GM19025 (cell line): ENCODE results near the gene ACTL7B.
"Not testable (repeated sequence)": the region's sequence is repeated elsewhere in the genome, so short reads cannot be mapped to it uniquely, and the experiment has no call there.

Source experiments
- ATAC-seq: cut with Tn5 transposase; IDR thresholded peaks from one replicate; pipeline ENCODE4 v1.9.1; 2021; ENCODE audit warnings: mild to moderate bottlenecking, low read depth, moderate library complexity; ENCODE audit not compliant: unreplicated experiment

ACTL7B gene

GRCh38 chr9:108855888-108856287, at the start of gene ACTL7B:
Gene ACTL7B (minus strand): TSS chr9:108855986. CDS start chr9:108855930, 56 bp downstream.
- no peak for ATAC-seq

- no peak for ATAC-seq
Measured at GRCh38 chr9:108905494-108905893, 49.7 kb upstream of the ACTL7B start.

GRCh38 chr9:108904161-108904560, 48.4 kb upstream of the ACTL7B start:
- ATAC-seq = no peak

- no peak for ATAC-seq
Measured at GRCh38 chr9:108903420-108904103, 47.8 kb upstream of the ACTL7B start.

- ATAC-seq = no peak
Measured at GRCh38 chr9:108900176-108900575, 44.4 kb upstream of the ACTL7B start.

- ATAC-seq = not testable (repeated sequence)
Measured at GRCh38 chr9:108899023-108899695, 43.4 kb upstream of the ACTL7B start.

GRCh38 chr9:108897324-108898096, 41.7 kb upstream of the ACTL7B start:
- no peak for ATAC-seq

- ATAC-seq = no peak
Measured at GRCh38 chr9:108894225-108894997, 38.6 kb upstream of the ACTL7B start.

GRCh38 chr9:108889649-108890067, 33.9 kb upstream of the ACTL7B start:
- no peak for ATAC-seq

GRCh38 chr9:108886594-108887271, 30.9 kb upstream of the ACTL7B start:
- ATAC-seq = not testable (repeated sequence)

- peak; percentile 98 for ATAC-seq
Measured at GRCh38 chr9:108885643-108886348, 30.0 kb upstream of the ACTL7B start.

GRCh38 chr9:108884701-108885100, 28.9 kb upstream of the ACTL7B start:
- no peak for ATAC-seq

GRCh38 chr9:108883085-108883484, 27.3 kb upstream of the ACTL7B start:
- ATAC-seq = no peak

- ATAC-seq = no peak
Measured at GRCh38 chr9:108882052-108882888, 26.5 kb upstream of the ACTL7B start.

GRCh38 chr9:108880738-108881316, 25.0 kb upstream of the ACTL7B start:
- ATAC-seq = no peak

- ATAC-seq = no peak
Measured at GRCh38 chr9:108877524-108877923, 21.7 kb upstream of the ACTL7B start.

- no peak for ATAC-seq
Measured at GRCh38 chr9:108876425-108876824, 20.6 kb upstream of the ACTL7B start.
